Liver (tissue), 9 donors: ENCODE data around the gene RSBN1. TPM values are rescaled to one million over a fixed set of nuclear protein-coding genes. Genes with fewer than 3 reads are reported as not detected.

Experiments
- DNase-seq: peaks from one replicate; pipeline ENCODE4 v3.0.0-alpha.2; 2017; ENCODE audit warnings: low spot score
- H3K27ac ChIP-seq, 2 donors: one replicate each; pipeline ENCODE4 v1.7.0; 2013; ENCODE audit warnings: inconsistent platforms in 2 of 2, low read length in 2 of 2, control low read depth in 1 of 2, low read depth in 1 of 2, mild to moderate bottlenecking in 1 of 2
- H3K27me3 ChIP-seq, 4 donors: one replicate each; pipeline versions ENCODE4 v1.6.1 to v1.7.0; 2013; ENCODE audit warnings: low read length in 3 of 4, inconsistent platforms in 1 of 4, mild to moderate bottlenecking in 1 of 4, moderate library complexity in 1 of 4; ENCODE audit not compliant: control insufficient read depth in 4 of 4, insufficient read depth in 4 of 4
- H3K36me3 ChIP-seq, 4 donors: one replicate each; pipeline versions ENCODE4 v1.6.1 to v1.7.0; 2013; ENCODE audit warnings: low read length in 3 of 4, mild to moderate bottlenecking in 3 of 4, low read depth in 1 of 4, moderate library complexity in 1 of 4; ENCODE audit not compliant: control insufficient read depth in 4 of 4, insufficient read depth in 3 of 4
- H3K4me1 ChIP-seq, 4 donors: one replicate each; pipeline versions ENCODE4 v1.6.1 to v1.7.0; 2013; ENCODE audit warnings: low read length in 3 of 4, mild to moderate bottlenecking in 3 of 4, moderate library complexity in 1 of 4; ENCODE audit not compliant: control insufficient read depth in 4 of 4, insufficient read depth in 4 of 4
- H3K4me3 ChIP-seq, 3 donors: one replicate each; pipeline versions ENCODE4 v1.6.1 to v1.7.0; 2013; ENCODE audit warnings: low read length in 3 of 3, control low read depth in 1 of 3, low read depth in 1 of 3, mild to moderate bottlenecking in 1 of 3
- H3K9ac ChIP-seq, 2 donors: one replicate each; pipeline ENCODE4 v1.7.0; 2013; ENCODE audit warnings: low read length in 2 of 2, mild to moderate bottlenecking in 2 of 2, moderate library complexity in 2 of 2, control low read depth in 1 of 2, low read depth in 1 of 2
- H3K9me3 ChIP-seq, 4 donors: one replicate each; pipeline versions ENCODE4 v1.6.1 to v1.7.0; 2013; ENCODE audit warnings: low read length in 3 of 4; ENCODE audit not compliant: control insufficient read depth in 4 of 4
- EGR1 ChIP-seq, 2 donors: IDR thresholded peaks; 2 replicates each; pipeline ENCODE4 v1.6.1; 2016 to 2018; ENCODE audit warnings: antibody characterized with exemption in 2 of 2, low read depth in 2 of 2
- FOXA1 ChIP-seq: IDR thresholded peaks from 2 replicates; pipeline ENCODE4 v1.6.1; 2016; ENCODE audit warnings: antibody characterized with exemption
- FOXA2 ChIP-seq: IDR thresholded peaks from 2 replicates; pipeline ENCODE4 v1.6.1; 2016; ENCODE audit warnings: antibody characterized with exemption
- GABPA ChIP-seq, 2 donors: IDR thresholded peaks in 1 of 2; conservative IDR thresholded peaks in 1 of 2; 2 replicates each; pipeline ENCODE4 v1.6.1; 2016; ENCODE audit warnings: antibody characterized with exemption in 2 of 2, mild to moderate bottlenecking in 1 of 2, moderate library complexity in 1 of 2
- HNF4A ChIP-seq, 2 donors: conservative IDR thresholded peaks; 2 replicates each; pipeline ENCODE4 v1.6.1; 2016; ENCODE audit warnings: antibody characterized with exemption in 2 of 2, mild to moderate bottlenecking in 2 of 2
- HNF4G ChIP-seq: IDR thresholded peaks from 2 replicates; pipeline ENCODE4 v1.6.1; 2016; ENCODE audit warnings: antibody characterized with exemption
- JUND ChIP-seq, 2 donors: IDR thresholded peaks; 2 replicates each; pipeline ENCODE4 v1.6.1; 2016; ENCODE audit warnings: antibody characterized with exemption in 2 of 2
- NR2F2 ChIP-seq: IDR thresholded peaks from 2 replicates; pipeline ENCODE4 v1.6.1; 2016; ENCODE audit warnings: antibody characterized with exemption
- RAD21 ChIP-seq, 2 donors: IDR thresholded peaks; 2 replicates each; pipeline ENCODE4 v1.6.1; 2016; ENCODE audit warnings: antibody characterized with exemption in 2 of 2, mild to moderate bottlenecking in 2 of 2
- RXRA ChIP-seq, 2 donors: IDR thresholded peaks; 2 replicates each; pipeline ENCODE4 v1.6.1; 2017 to 2018; ENCODE audit warnings: antibody characterized with exemption in 2 of 2, mild to moderate bottlenecking in 1 of 2
- SP1 ChIP-seq: IDR thresholded peaks from 2 replicates; pipeline ENCODE4 v1.6.1; 2018; ENCODE audit warnings: antibody characterized with exemption, mild to moderate bottlenecking
- TAF1 ChIP-seq: conservative IDR thresholded peaks from 2 replicates; pipeline ENCODE4 v1.6.1; 2016; ENCODE audit warnings: antibody characterized with exemption, mild to moderate bottlenecking
- YY1 ChIP-seq: IDR thresholded peaks from 2 replicates; pipeline ENCODE4 v1.6.1; 2016; ENCODE audit warnings: antibody characterized with exemption, mild to moderate bottlenecking
- WGBS: extraction: QIAGEN DNeasy Blood & Tissue Kit; methylation state at CpG from one replicate; pipeline ENCODE4 v1.1.7; 2013; 5-methylcytosine and 5-hydroxymethylcytosine counted together
- polyA plus RNA-seq, 2 donors: library from polyadenylated mRNA; stranded (reverse) in 1 of 2; unstranded in 1 of 2; fragments of 200-250 nt in 1 of 2; fragments of >200 nt in 1 of 2; fragmentation: Nextera tagmentation in 1 of 2; extraction: Ambion mirVana in 1 of 2; gene quantifications; one replicate each; pipeline versions ENCODE4 v1.2.1 to v1.2.3, GENCODE V29; 2013 to 2015
- total RNA-seq, 2 donors: library from RNA; depleted of rRNA; stranded (reverse); fragments of >200 nt; gene quantifications; one replicate each; pipeline ENCODE4 v1.2.3, GENCODE V29; 2014
- TF ChIP-seq, protein P1 (sequence below): IDR thresholded peaks from 2 replicates; pipeline ENCODE4 v1.6.1; 2016; ENCODE audit warnings: antibody characterized with exemption
- TF ChIP-seq, protein P2 (sequence below): IDR thresholded peaks from 2 replicates; pipeline ENCODE4 v1.6.1; 2016; ENCODE audit warnings: antibody characterized with exemption
- TF ChIP-seq, protein P3 (sequence below): fragments of 150-350 bp; IDR thresholded peaks from 2 replicates; pipeline ENCODE4 v1.5.1; 2017; ENCODE audit warnings: improper control_type of control experiment, low read depth, low read length; ENCODE audit not compliant: missing input control
- TF ChIP-seq, protein P4 (sequence below): IDR thresholded peaks from 2 replicates; pipeline ENCODE4 v1.6.1; 2016; ENCODE audit warnings: antibody characterized with exemption
- TF ChIP-seq, protein P5 (sequence below): IDR thresholded peaks from 2 replicates; pipeline ENCODE4 v1.6.1; 2016; ENCODE audit warnings: antibody characterized with exemption, mild to moderate bottlenecking
- donor health status: healthy.
- donor health status: healthy.
- donor health status: healthy.
- donor health status: healthy.
- donor health status: healthy.

RSBN1 gene
- total RNA-seq (10 to 100 TPM in 1 of 2 donors, 1 to 10 TPM in 1; 7.7 to 11.3 TPM), polyA plus RNA-seq (1 to 10 TPM; 2.3 to 3.5 TPM)

DNA sequence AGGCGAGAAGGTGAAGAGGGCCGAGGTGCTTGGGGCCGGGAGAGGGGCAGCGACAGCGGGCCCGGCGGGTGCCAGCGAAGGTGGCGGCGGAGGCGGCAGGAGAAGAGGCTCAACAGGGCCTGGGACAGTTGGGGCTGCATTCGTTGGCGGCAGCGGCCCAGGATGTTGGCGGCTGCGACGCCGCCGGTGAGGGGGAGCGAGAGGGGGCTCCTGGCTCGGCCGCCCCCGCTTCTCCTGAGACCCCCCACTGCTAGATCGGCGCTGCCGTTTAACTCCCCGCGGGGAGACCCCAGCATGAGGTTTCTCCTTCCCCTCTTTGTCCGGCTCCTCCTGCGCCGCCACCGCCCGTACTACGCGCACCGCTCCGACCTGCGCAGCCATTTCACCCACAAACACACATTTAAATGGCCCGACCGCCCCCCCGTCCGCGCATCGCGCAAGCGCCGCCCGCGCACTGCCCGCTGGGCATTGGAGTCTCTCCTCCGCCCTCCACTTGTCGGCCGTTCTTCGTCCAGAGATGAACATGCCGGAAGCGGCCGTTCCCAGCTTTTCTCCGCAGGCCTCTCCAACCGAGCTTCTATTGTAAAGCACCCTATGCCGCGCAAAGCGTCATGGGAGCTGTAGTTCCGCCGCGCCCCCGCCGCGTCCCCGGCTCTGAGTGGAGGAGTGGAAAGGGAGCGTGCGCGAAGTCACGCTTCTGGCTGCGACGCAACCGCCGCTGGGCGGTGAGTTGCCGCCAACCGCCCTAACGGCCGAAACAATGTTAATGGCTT is at the start of gene RSBN1:
RSBN1 (minus strand) TSS at position 589 of the 773 bp plus-strand sequence; CDS start at position 525, 64 bp downstream.
- H3K36me3 ChIP-seq, result no peaks in the 10 kb centered on the region
- under 1% methylated on average over 82 of the region's 82 CpGs for WGBS
- peak; percentile 98 for DNase-seq
- no peaks in the 10 kb centered on the region for H3K27me3 ChIP-seq
- peaks cover 3 to 23% (median 14%) of the 10 kb centered on the region in 4 donors for H3K4me1 ChIP-seq
- TF ChIP-seq FOXA1 (peak; percentile 84), SP1 (peak; percentile 88), RXRA (IDR thresholded peaks at IDR 0.05) (peak; percentile 45 to 57), TAF1 (peak; percentile 88), JUND (IDR thresholded peaks at IDR 0.05) (peak; percentile 36 to 77), HNF4G (no peak), YY1 (peak; percentile 98), EGR1 (IDR thresholded peaks at IDR 0.05; ENCODE audit: low read depth in 2 of 2) (peak; percentile 73 to 98), GABPA (IDR thresholded peaks at IDR 0.05 in 1 of 2, conservative IDR thresholded peaks at IDR 0.05 in 1 of 2) (peak; percentile 61 to 91), HNF4A (conservative IDR thresholded peaks at IDR 0.05) (peak; percentile 26 to 42), NR2F2 (peak; percentile 28), RAD21 (IDR thresholded peaks at IDR 0.05) (peak; percentile 57 to 60), FOXA2 (peak; percentile 48)
- TF ChIP-seq, protein P1, sequence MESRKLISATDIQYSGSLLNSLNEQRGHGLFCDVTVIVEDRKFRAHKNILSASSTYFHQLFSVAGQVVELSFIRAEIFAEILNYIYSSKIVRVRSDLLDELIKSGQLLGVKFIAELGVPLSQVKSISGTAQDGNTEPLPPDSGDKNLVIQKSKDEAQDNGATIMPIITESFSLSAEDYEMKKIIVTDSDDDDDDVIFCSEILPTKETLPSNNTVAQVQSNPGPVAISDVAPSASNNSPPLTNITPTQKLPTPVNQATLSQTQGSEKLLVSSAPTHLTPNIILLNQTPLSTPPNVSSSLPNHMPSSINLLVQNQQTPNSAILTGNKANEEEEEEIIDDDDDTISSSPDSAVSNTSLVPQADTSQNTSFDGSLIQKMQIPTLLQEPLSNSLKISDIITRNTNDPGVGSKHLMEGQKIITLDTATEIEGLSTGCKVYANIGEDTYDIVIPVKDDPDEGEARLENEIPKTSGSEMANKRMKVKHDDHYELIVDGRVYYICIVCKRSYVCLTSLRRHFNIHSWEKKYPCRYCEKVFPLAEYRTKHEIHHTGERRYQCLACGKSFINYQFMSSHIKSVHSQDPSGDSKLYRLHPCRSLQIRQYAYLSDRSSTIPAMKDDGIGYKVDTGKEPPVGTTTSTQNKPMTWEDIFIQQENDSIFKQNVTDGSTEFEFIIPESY, result peak; percentile 94
- TF ChIP-seq, protein P2, sequence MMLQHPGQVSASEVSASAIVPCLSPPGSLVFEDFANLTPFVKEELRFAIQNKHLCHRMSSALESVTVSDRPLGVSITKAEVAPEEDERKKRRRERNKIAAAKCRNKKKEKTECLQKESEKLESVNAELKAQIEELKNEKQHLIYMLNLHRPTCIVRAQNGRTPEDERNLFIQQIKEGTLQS, result no peak
- TF ChIP-seq, protein P3, sequence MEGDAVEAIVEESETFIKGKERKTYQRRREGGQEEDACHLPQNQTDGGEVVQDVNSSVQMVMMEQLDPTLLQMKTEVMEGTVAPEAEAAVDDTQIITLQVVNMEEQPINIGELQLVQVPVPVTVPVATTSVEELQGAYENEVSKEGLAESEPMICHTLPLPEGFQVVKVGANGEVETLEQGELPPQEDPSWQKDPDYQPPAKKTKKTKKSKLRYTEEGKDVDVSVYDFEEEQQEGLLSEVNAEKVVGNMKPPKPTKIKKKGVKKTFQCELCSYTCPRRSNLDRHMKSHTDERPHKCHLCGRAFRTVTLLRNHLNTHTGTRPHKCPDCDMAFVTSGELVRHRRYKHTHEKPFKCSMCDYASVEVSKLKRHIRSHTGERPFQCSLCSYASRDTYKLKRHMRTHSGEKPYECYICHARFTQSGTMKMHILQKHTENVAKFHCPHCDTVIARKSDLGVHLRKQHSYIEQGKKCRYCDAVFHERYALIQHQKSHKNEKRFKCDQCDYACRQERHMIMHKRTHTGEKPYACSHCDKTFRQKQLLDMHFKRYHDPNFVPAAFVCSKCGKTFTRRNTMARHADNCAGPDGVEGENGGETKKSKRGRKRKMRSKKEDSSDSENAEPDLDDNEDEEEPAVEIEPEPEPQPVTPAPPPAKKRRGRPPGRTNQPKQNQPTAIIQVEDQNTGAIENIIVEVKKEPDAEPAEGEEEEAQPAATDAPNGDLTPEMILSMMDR, result peak; percentile 10
- TF ChIP-seq, protein P4, sequence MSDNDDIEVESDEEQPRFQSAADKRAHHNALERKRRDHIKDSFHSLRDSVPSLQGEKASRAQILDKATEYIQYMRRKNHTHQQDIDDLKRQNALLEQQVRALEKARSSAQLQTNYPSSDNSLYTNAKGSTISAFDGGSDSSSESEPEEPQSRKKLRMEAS, result peak; percentile 93
- TF ChIP-seq, protein P5, sequence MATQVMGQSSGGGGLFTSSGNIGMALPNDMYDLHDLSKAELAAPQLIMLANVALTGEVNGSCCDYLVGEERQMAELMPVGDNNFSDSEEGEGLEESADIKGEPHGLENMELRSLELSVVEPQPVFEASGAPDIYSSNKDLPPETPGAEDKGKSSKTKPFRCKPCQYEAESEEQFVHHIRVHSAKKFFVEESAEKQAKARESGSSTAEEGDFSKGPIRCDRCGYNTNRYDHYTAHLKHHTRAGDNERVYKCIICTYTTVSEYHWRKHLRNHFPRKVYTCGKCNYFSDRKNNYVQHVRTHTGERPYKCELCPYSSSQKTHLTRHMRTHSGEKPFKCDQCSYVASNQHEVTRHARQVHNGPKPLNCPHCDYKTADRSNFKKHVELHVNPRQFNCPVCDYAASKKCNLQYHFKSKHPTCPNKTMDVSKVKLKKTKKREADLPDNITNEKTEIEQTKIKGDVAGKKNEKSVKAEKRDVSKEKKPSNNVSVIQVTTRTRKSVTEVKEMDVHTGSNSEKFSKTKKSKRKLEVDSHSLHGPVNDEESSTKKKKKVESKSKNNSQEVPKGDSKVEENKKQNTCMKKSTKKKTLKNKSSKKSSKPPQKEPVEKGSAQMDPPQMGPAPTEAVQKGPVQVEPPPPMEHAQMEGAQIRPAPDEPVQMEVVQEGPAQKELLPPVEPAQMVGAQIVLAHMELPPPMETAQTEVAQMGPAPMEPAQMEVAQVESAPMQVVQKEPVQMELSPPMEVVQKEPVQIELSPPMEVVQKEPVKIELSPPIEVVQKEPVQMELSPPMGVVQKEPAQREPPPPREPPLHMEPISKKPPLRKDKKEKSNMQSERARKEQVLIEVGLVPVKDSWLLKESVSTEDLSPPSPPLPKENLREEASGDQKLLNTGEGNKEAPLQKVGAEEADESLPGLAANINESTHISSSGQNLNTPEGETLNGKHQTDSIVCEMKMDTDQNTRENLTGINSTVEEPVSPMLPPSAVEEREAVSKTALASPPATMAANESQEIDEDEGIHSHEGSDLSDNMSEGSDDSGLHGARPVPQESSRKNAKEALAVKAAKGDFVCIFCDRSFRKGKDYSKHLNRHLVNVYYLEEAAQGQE, result peak; percentile 90
- H3K9me3 ChIP-seq, result no peaks in the 10 kb centered on the region
- peak within 1 kb of the TSS; percentile 94 to 96 for H3K9ac ChIP-seq
- peak within 1 kb of the TSS; percentile 91 to 97 for H3K27ac ChIP-seq
- peak within 1 kb of the TSS; percentile 81 to 94 (median 90) for H3K4me3 ChIP-seq
